NCI-H345 (cell line): ENCODE results near the gene CEP350.
A peak's percentile ranks its signal among the peaks of the same experiment; 100 is the strongest.
"Not testable (repeated sequence)": the region's sequence is repeated elsewhere in the genome, so short reads cannot be mapped to it uniquely, and the experiment has no call there.

Source experiments
- DNase-seq: peaks from one replicate; lab custom pipeline; 2025; lab: John Stamatoyannopoulos, UW

Gene CEP350

GRCh38 chr1:180119837-180120236, 165.2 kb downstream of the CEP350 start:
- DNase-seq: no peak

GRCh38 chr1:180123463-180123936, 168.9 kb downstream of the CEP350 start:
- no peak for DNase-seq

- DNase-seq: no peak
These were observed 176.0 kb downstream of the CEP350 start for GRCh38 chr1:180130651-180131050.

GRCh38 chr1:180131510-180131909, 176.9 kb downstream of the CEP350 start:
- no peak for DNase-seq

- no peak for DNase-seq
These were observed 178.6 kb downstream of the CEP350 start for GRCh38 chr1:180133193-180133592.

GRCh38 chr1:180133688-180134087, 179.1 kb downstream of the CEP350 start:
- DNase-seq: not testable (repeated sequence)

- DNase-seq: no peak
These were observed 180.9 kb downstream of the CEP350 start for GRCh38 chr1:180135535-180135934.

GRCh38 chr1:180136331-180136967, 181.8 kb downstream of the CEP350 start:
- no peak for DNase-seq

GRCh38 chr1:180136968-180137356, 182.4 kb downstream of the CEP350 start:
- DNase-seq: no peak

- no peak for DNase-seq
These were observed 183.2 kb downstream of the CEP350 start for GRCh38 chr1:180137776-180138175.

- DNase-seq: no peak
These were observed 186.8 kb downstream of the CEP350 start for GRCh38 chr1:180141381-180141934.

- DNase-seq: no peak
These were observed 188.7 kb downstream of the CEP350 start for GRCh38 chr1:180143359-180143758.

GRCh38 chr1:180144659-180145357, 190.2 kb downstream of the CEP350 start:
- DNase-seq: no peak

GRCh38 chr1:180145446-180145845, 190.8 kb downstream of the CEP350 start:
- no peak for DNase-seq

GRCh38 chr1:180150982-180151381, 196.4 kb downstream of the CEP350 start:
- no peak for DNase-seq

GRCh38 chr1:180151508-180151907, 196.9 kb downstream of the CEP350 start:
- DNase-seq: peak; percentile 20

- DNase-seq: no peak
These were observed 198.0 kb downstream of the CEP350 start for GRCh38 chr1:180152588-180152987.

GRCh38 chr1:180153032-180153431, 198.4 kb downstream of the CEP350 start:
- no peak for DNase-seq

- no peak for DNase-seq
These were observed 199.4 kb downstream of the CEP350 start for GRCh38 chr1:180154003-180154324.

GRCh38 chr1:180154325-180155181, 199.9 kb downstream of the CEP350 start, which contains the start of gene QSOX1:
Gene QSOX1, plus strand, starts transcription at chr1:180154869. Its CDS starts 39 bp downstream, at chr1:180154908.
- peak; percentile 83 for DNase-seq

- peak; percentile 30 for DNase-seq
These were observed 200.6 kb downstream of the CEP350 start for GRCh38 chr1:180155182-180155682.

GRCh38 chr1:180156201-180156600, 201.6 kb downstream of the CEP350 start:
- no peak for DNase-seq
